GM23338 (cell line): ENCODE results near the gene DLG2. TPM values are rescaled to one million over a fixed set of nuclear protein-coding genes. Genes with fewer than 3 reads are reported as not detected.

Experiments
- ATAC-seq: fragments of 200-7000 bp; cut with Tn5 transposase; 3 replicates; pipeline ENCODE4 v1.9.1; 2020
- DNase-seq: peaks from one replicate; pipeline ENCODE4 v3.0.0-alpha.2; 2015; ENCODE audit warnings: low spot score
- H2AFZ ChIP-seq: fragments of 200-600 bp; sonication (generic); 2 replicates; pipeline ENCODE4 v1.8.0; 2016; ENCODE audit warnings: antibody characterized with exemption, mild to moderate bottlenecking, moderate library complexity
- H3F3A ChIP-seq: fragments of 200-600 bp; sonication (generic); replicated peaks from 2 replicates; pipeline ENCODE4 v1.8.0; 2017; ENCODE audit warnings: antibody characterized with exemption, mixed run types, low read depth
- H3K27ac ChIP-seq: fragments of 200-600 bp; sonication (generic); 2 replicates; pipeline ENCODE4 v1.6.1; 2016; ENCODE audit warnings: low read depth
- H3K27me3 ChIP-seq: fragments of 200-600 bp; sonication (generic); 2 replicates; pipeline ENCODE4 v1.8.0; 2016; ENCODE audit warnings: mild to moderate bottlenecking, mixed run types, moderate library complexity; ENCODE audit not compliant: insufficient read depth
- H3K36me3 ChIP-seq: fragments of 200-600 bp; sonication (generic); 2 replicates; pipeline ENCODE4 v1.8.0; 2016; ENCODE audit warnings: mild to moderate bottlenecking; ENCODE audit not compliant: insufficient read depth
- H3K4me1 ChIP-seq: fragments of 200-600 bp; sonication (generic); 2 replicates; pipeline ENCODE4 v1.8.0; 2016; ENCODE audit warnings: mild to moderate bottlenecking, moderate library complexity; ENCODE audit not compliant: insufficient read depth
- H3K4me2 ChIP-seq: fragments of 200-600 bp; sonication (generic); 2 replicates; pipeline ENCODE4 v1.7.1; 2017; ENCODE audit warnings: mixed run types
- H3K4me3 ChIP-seq: fragments of 200-600 bp; sonication (generic); 2 replicates; pipeline ENCODE4 v1.6.1; 2016; ENCODE audit warnings: mixed run types
- H3K79me2 ChIP-seq: fragments of 200-600 bp; sonication (generic); replicated peaks from 2 replicates; pipeline ENCODE4 v1.8.0; 2017; ENCODE audit warnings: mild to moderate bottlenecking; ENCODE audit not compliant: insufficient read depth
- H3K9me2 ChIP-seq: fragments of 200-600 bp; sonication (generic); 2 replicates; pipeline ENCODE4 v1.8.0; 2017; ENCODE audit not compliant: insufficient read depth
- H4K20me1 ChIP-seq: fragments of 200-600 bp; sonication (generic); replicated peaks from 2 replicates; pipeline ENCODE4 v1.8.0; 2017; ENCODE audit warnings: mild to moderate bottlenecking; ENCODE audit not compliant: insufficient read depth
- H3K27ac Mint-ChIP-seq: 2 replicates; pipeline ENCODE4 v1.8.0; 2020; ENCODE audit warnings: inconsistent platforms, mild to moderate bottlenecking, moderate library complexity, mixed read lengths
- H3K27me3 Mint-ChIP-seq: 3 replicates; pipeline ENCODE4 v1.8.0; 2022; ENCODE audit warnings: low read depth, mild to moderate bottlenecking, moderate library complexity, mixed read lengths, inconsistent platforms; ENCODE audit not compliant: insufficient read depth, poor library complexity
- H3K36me3 Mint-ChIP-seq: 3 replicates; pipeline ENCODE4 v1.8.0; 2021; ENCODE audit warnings: low read depth, mild to moderate bottlenecking, inconsistent platforms, moderate library complexity, mixed read lengths
- H3K4me1 Mint-ChIP-seq: 3 replicates; pipeline ENCODE4 v1.8.0; 2020; ENCODE audit warnings: mild to moderate bottlenecking, inconsistent platforms, mixed read lengths
- H3K4me3 Mint-ChIP-seq: 3 replicates; pipeline ENCODE4 v1.8.0; 2021; ENCODE audit warnings: moderate library complexity, mild to moderate bottlenecking, inconsistent platforms, mixed read lengths
- H3K9me3 Mint-ChIP-seq: 3 replicates; pipeline ENCODE4 v1.8.0; 2020; ENCODE audit warnings: moderate library complexity, mild to moderate bottlenecking, inconsistent platforms, mixed read lengths
- EZH2 ChIP-seq: fragments of 200-600 bp; sonication (generic); IDR thresholded peaks from one replicate; pipeline ENCODE4 v1.8.0; 2017; ENCODE audit warnings: antibody characterized with exemption, mild to moderate bottlenecking, low read depth; ENCODE audit not compliant: unreplicated experiment
- NANOG ChIP-seq: IDR thresholded peaks from 2 replicates; pipeline ENCODE4 v1.6.1; 2016; ENCODE audit warnings: antibody characterized with exemption, borderline replicate concordance
- POLR2AphosphoS5 ChIP-seq: IDR thresholded peaks from 2 replicates; pipeline ENCODE4 v1.6.1; 2016; ENCODE audit warnings: antibody characterized with exemption, low read depth
- ZNF114 ChIP-seq: fragments of 250-450 bp; sonication (Bioruptor Pico); IDR thresholded peaks from 2 replicates; pipeline ENCODE4 v1.5.0; 2020; ENCODE audit warnings: mild to moderate bottlenecking, moderate library complexity
- polyA plus RNA-seq: library from polyadenylated mRNA; unstranded; fragments of >200 nt; fragmentation: Nextera tagmentation; extraction: Ambion mirVana; gene quantifications from 2 replicates; pipeline ENCODE4 v1.2.1, GENCODE V29; 2016
- total RNA-seq: library from RNA; depleted of rRNA; stranded (reverse); fragments of >200 nt; shearing (Covaris generic); gene quantifications from 2 replicates; pipeline ENCODE4 v1.2.3, GENCODE V29; 2014
- TF ChIP-seq, protein P1 (sequence below): fragments of 250-450 bp; sonication (Bioruptor Pico); IDR thresholded peaks from 2 replicates; pipeline ENCODE4 v1.5.0; 2020; ENCODE audit warnings: mild to moderate bottlenecking, moderate library complexity
- TF ChIP-seq, protein P2 (sequence below): IDR thresholded peaks from one replicate; pipeline ENCODE4 v1.6.1; 2018; ENCODE audit warnings: antibody characterized with exemption; ENCODE audit not compliant: unreplicated experiment
- TF ChIP-seq, protein P3 (sequence below), 2 experiments: fragments of 200-600 bp in 1 of 2; sonication (generic) in 1 of 2; conservative IDR thresholded peaks; 2 replicates each; pipeline versions ENCODE4 v1.5.1 to v1.6.1; 2016 to 2017; ENCODE audit warnings: antibody characterized with exemption in 2 of 2, low read depth in 2 of 2, mild to moderate bottlenecking in 2 of 2, moderate library complexity in 1 of 2
- TF ChIP-seq, protein P4 (sequence below): IDR thresholded peaks from 2 replicates; pipeline ENCODE4 v1.6.1; 2016; ENCODE audit warnings: antibody characterized with exemption

Gene DLG2
- total and polyA plus RNA-seq, 2 experiments from 2014 or later = 19.8 to 21.5 TPM

DNA sequence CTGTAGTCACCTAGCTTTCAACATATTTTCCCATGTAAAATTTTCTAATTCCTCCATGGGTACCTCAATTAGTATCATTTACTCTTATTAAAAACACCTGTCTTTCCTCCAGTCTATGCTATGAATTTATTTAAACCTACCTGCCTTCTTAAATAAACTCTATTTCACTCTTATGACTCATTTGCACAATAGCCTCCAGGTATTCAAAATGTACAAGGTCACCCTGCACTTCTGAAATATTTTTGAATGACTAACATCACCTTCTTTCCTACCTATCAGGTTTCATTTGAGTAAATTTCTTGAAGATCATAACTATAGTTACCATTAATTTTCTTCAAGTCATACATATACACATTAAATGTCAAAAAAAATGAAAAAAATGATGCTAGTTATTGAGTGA is 939.7 kb downstream of the DLG2 start (continued):
- TF ChIP-seq, protein P1, sequence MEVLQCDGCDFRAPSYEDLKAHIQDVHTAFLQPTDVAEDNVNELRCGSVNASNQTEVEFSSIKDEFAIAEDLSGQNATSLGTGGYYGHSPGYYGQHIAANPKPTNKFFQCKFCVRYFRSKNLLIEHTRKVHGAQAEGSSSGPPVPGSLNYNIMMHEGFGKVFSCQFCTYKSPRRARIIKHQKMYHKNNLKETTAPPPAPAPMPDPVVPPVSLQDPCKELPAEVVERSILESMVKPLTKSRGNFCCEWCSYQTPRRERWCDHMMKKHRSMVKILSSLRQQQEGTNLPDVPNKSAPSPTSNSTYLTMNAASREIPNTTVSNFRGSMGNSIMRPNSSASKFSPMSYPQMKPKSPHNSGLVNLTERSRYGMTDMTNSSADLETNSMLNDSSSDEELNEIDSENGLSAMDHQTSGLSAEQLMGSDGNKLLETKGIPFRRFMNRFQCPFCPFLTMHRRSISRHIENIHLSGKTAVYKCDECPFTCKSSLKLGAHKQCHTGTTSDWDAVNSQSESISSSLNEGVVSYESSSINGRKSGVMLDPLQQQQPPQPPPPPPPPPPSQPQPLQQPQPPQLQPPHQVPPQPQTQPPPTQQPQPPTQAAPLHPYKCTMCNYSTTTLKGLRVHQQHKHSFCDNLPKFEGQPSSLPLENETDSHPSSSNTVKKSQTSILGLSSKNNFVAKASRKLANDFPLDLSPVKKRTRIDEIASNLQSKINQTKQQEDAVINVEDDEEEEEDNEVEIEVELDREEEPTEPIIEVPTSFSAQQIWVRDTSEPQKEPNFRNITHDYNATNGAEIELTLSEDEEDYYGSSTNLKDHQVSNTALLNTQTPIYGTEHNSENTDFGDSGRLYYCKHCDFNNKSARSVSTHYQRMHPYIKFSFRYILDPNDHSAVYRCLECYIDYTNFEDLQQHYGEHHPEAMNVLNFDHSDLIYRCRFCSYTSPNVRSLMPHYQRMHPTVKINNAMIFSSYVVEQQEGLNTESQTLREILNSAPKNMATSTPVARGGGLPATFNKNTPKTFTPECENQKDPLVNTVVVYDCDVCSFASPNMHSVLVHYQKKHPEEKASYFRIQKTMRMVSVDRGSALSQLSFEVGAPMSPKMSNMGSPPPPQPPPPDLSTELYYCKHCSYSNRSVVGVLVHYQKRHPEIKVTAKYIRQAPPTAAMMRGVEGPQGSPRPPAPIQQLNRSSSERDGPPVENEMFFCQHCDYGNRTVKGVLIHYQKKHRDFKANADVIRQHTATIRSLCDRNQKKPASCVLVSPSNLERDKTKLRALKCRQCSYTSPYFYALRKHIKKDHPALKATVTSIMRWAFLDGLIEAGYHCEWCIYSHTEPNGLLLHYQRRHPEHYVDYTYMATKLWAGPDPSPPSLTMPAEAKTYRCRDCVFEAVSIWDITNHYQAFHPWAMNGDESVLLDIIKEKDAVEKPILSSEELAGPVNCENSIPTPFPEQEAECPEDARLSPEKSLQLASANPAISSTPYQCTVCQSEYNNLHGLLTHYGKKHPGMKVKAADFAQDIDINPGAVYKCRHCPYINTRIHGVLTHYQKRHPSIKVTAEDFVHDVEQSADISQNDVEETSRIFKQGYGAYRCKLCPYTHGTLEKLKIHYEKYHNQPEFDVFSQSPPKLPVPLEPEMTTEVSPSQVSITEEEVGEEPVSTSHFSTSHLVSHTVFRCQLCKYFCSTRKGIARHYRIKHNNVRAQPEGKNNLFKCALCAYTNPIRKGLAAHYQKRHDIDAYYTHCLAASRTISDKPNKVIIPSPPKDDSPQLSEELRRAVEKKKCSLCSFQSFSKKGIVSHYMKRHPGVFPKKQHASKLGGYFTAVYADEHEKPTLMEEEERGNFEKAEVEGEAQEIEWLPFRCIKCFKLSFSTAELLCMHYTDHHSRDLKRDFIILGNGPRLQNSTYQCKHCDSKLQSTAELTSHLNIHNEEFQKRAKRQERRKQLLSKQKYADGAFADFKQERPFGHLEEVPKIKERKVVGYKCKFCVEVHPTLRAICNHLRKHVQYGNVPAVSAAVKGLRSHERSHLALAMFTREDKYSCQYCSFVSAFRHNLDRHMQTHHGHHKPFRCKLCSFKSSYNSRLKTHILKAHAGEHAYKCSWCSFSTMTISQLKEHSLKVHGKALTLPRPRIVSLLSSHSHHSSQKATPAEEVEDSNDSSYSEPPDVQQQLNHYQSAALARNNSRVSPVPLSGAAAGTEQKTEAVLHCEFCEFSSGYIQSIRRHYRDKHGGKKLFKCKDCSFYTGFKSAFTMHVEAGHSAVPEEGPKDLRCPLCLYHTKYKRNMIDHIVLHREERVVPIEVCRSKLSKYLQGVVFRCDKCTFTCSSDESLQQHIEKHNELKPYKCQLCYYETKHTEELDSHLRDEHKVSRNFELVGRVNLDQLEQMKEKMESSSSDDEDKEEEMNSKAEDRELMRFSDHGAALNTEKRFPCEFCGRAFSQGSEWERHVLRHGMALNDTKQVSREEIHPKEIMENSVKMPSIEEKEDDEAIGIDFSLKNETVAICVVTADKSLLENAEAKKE (CRISPR knock-in tag) = no peak
- TF ChIP-seq, protein P2, sequence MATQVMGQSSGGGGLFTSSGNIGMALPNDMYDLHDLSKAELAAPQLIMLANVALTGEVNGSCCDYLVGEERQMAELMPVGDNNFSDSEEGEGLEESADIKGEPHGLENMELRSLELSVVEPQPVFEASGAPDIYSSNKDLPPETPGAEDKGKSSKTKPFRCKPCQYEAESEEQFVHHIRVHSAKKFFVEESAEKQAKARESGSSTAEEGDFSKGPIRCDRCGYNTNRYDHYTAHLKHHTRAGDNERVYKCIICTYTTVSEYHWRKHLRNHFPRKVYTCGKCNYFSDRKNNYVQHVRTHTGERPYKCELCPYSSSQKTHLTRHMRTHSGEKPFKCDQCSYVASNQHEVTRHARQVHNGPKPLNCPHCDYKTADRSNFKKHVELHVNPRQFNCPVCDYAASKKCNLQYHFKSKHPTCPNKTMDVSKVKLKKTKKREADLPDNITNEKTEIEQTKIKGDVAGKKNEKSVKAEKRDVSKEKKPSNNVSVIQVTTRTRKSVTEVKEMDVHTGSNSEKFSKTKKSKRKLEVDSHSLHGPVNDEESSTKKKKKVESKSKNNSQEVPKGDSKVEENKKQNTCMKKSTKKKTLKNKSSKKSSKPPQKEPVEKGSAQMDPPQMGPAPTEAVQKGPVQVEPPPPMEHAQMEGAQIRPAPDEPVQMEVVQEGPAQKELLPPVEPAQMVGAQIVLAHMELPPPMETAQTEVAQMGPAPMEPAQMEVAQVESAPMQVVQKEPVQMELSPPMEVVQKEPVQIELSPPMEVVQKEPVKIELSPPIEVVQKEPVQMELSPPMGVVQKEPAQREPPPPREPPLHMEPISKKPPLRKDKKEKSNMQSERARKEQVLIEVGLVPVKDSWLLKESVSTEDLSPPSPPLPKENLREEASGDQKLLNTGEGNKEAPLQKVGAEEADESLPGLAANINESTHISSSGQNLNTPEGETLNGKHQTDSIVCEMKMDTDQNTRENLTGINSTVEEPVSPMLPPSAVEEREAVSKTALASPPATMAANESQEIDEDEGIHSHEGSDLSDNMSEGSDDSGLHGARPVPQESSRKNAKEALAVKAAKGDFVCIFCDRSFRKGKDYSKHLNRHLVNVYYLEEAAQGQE = no peak
- no peak for TF ChIP-seq NANOG

DNA sequence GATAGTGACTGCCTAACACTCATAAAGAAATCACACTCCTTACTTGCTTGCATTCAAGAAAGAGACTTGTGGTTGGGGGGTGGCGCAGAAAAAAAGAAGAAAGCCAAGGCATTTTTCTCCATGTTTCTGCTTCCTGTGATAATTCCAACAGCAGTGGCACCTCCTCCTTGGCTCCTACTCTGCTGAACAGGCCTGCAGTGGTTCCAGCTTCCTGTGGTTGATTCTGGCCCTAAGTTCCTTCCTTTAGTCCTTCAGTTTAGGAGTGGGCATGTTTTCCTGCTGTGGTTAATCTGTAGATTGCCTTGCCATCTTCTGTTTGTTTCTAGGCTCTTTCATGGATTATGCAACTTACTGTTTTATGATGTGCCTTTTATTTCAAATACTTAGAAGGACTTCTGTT is 940.4 kb downstream of the DLG2 start:
- Histone ChIP-seq H3K4me2 (no peak overlapping the region), H3K27me3 (no peaks in the 10 kb centered on the region), H3F3A (no peaks in the 10 kb centered on the region), H3K4me3 (no peak overlapping the region), H3K4me1 (no peaks in the 10 kb centered on the region), H2AFZ (no peak overlapping the region), H3K27ac (no peak overlapping the region), H3K79me2 (no peaks in the 10 kb centered on the region), H3K9me2 (no peaks in the 10 kb centered on the region), H3K36me3 (no peaks in the 10 kb centered on the region), H4K20me1 (no peaks in the 10 kb centered on the region)
- no peak for ATAC-seq
- DNase-seq = peak; percentile 13
- Mint-ChIP-seq H3K27me3 (peaks cover 2% of the 10 kb centered on the region), H3K4me3 (no peak overlapping the region), H3K4me1 (peaks cover 35% of the 10 kb centered on the region), H3K36me3 (no peaks in the 10 kb centered on the region), H3K27ac (no peak overlapping the region), H3K9me3 (no peaks in the 10 kb centered on the region)
- TF ChIP-seq ZNF114 (CRISPR knock-in tag) (no peak), NANOG (no peak), EZH2 (no peak), POLR2AphosphoS5 (no peak)
- TF ChIP-seq, protein P3, sequence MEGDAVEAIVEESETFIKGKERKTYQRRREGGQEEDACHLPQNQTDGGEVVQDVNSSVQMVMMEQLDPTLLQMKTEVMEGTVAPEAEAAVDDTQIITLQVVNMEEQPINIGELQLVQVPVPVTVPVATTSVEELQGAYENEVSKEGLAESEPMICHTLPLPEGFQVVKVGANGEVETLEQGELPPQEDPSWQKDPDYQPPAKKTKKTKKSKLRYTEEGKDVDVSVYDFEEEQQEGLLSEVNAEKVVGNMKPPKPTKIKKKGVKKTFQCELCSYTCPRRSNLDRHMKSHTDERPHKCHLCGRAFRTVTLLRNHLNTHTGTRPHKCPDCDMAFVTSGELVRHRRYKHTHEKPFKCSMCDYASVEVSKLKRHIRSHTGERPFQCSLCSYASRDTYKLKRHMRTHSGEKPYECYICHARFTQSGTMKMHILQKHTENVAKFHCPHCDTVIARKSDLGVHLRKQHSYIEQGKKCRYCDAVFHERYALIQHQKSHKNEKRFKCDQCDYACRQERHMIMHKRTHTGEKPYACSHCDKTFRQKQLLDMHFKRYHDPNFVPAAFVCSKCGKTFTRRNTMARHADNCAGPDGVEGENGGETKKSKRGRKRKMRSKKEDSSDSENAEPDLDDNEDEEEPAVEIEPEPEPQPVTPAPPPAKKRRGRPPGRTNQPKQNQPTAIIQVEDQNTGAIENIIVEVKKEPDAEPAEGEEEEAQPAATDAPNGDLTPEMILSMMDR (conservative IDR thresholded peaks at IDR 0.05; ENCODE audit: low read depth in 2 of 2) = no peak
- TF ChIP-seq, protein P4, sequence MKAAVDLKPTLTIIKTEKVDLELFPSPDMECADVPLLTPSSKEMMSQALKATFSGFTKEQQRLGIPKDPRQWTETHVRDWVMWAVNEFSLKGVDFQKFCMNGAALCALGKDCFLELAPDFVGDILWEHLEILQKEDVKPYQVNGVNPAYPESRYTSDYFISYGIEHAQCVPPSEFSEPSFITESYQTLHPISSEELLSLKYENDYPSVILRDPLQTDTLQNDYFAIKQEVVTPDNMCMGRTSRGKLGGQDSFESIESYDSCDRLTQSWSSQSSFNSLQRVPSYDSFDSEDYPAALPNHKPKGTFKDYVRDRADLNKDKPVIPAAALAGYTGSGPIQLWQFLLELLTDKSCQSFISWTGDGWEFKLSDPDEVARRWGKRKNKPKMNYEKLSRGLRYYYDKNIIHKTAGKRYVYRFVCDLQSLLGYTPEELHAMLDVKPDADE = no peak
- TF ChIP-seq, protein P2 = no peak
